T47D (cell line): ENCODE measurements around the gene CD93.

ENCODE experiments used
- DNase-seq, 2 experiments: peaks; one replicate each; pipeline versions ENCODE4 v3.0.0 to v3.0.0-alpha.2; 2011 to 2012; ENCODE audit warnings: low read depth in 1 of 2, low spot score in 1 of 2
- JUND ChIP-seq: IDR thresholded peaks from 2 replicates; pipeline ENCODE4 v1.6.1; 2012; ENCODE audit warnings: low read depth
- in situ Hi-C: cut with HindIII; loops from 2 replicates; pipeline ENCODE4 v1.10.0; 2016; ENCODE audit warnings: low sequenced_read_pairs, low pct_unique_long_range_greater_than_20kb

The CD93 gene

GRCh38 chr20:23103284-23104018 lies 17.3 kb upstream of the CD93 start:
- no peak for DNase-seq
- in situ Hi-C loops: no loop called here
- TF ChIP-seq JUND: no peak

DNA sequence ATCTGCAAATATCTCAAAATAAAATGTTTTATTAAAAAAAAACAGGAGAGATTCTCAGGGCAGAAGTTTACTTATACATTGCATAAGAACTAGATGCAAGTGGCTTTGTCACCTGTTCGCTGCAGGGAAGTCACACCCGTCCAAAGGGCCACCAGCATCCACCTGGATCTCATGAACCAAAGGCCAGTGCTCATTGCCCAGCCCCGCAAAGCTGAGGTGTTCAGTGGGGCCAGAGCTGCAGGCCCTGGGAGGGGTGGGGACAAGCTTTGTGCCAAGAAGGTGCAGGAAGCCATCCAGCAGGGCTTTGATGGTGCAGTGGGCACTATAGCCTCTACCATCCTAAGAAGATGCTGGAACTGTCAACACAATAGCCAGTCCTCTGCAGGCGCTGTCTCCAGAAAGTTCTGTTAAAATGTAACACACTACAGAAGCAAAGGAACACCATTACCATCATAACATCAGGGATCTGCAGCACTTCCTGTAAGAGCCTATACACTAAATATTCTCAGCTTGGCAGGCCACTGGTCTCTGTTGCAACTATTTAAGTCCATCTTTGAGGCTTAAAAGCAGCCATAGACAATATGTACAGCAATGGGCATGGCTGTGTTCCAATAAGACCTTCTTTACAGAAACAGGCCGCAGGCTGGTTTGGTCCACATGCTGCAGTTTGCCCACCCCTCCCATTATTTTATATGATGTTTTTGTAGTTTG lies 15.7 kb upstream of the CD93 start:
- DNase-seq: no peak
- in situ Hi-C loops: no loop called here
- TF ChIP-seq JUND: no peak

DNA sequence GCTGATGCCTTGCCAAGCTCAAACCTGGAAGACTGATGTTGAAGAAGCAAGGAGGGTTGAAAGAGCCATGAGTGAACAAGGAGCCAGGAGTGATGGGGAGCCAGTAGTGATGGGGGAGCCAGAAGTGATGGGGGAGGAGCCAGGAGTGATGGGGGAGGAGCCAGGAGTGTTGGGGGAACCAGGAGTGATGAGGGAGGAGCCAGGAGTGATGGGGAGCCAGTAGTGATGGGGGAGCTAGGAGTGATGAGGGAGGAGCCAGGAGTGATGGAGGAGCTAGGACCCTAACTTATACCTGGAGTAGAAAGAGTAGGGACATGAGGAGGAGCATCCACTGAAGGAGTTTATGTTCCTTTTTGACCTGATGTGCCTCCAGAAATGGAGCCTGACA lies 14.6 kb upstream of the CD93 start:
- no peak for TF ChIP-seq JUND
- in situ Hi-C loops: no loop called here
- no peak for DNase-seq

- DNase-seq: peak in 1 of 2 experiments; percentile 77
- no peak for TF ChIP-seq JUND
- in situ Hi-C loops: no loop called here
Measured at GRCh38 chr20:23099791-23100719, 13.9 kb upstream of the CD93 start.

DNA sequence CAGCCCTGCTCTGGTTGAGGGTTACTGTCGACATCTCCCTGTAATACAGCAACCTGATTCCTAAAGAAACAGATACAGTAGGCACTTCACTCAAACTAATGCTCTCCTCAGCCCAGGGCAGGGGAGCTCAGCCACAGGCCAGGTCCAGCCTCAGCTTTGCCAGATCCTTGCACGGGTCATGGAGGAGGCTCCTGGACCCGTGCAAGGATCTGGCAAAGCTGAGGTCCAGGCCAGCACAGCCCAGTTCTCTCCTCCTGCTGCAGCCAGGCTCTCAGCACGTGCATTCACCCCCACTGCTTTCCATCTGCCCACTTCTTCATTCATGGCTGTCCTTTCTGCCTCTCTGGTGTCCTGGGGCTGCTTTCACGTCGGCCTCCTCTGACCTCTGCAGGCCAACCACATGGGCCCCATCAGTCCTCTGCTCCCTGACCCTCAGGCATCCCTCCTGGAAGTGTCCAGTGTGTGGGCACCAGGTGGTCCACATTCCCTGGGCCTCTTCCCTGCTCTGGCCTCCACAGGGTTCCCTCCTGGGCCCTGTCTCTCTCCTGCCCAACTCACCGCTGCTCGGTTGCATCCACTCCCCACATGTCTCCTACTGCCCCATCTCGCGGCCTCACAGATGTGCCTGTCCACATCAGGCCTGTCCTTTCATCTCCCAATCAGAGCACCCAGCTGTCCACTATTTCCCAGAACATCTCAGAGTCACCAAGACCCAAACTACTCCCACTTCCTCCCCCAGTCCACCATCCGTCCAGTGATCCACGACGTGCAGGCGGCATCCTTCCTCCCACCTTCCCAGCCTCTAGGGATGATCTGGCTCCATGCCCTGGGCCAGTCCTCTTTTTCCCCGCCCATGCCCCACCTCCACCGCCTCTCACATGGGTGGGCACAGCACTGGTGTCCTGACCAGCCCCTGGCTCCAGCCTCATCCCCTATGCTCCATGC lies 11.8 kb upstream of the CD93 start:
- no peak for DNase-seq
- in situ Hi-C loops: no loop called here
- no peak for TF ChIP-seq JUND

- DNase-seq: no peak
Measured at GRCh38 chr20:23096986-23097520, 10.9 kb upstream of the CD93 start.

GRCh38 chr20:23096097-23096496 lies 10.0 kb upstream of the CD93 start:
- no peak for DNase-seq
- in situ Hi-C loops: no loop called here
- no peak for TF ChIP-seq JUND

More at GRCh38 chr20:23096986-23097520, 10.9 kb upstream of the CD93 start:
- in situ Hi-C loops: no loop called here
- TF ChIP-seq JUND: no peak

DNA sequence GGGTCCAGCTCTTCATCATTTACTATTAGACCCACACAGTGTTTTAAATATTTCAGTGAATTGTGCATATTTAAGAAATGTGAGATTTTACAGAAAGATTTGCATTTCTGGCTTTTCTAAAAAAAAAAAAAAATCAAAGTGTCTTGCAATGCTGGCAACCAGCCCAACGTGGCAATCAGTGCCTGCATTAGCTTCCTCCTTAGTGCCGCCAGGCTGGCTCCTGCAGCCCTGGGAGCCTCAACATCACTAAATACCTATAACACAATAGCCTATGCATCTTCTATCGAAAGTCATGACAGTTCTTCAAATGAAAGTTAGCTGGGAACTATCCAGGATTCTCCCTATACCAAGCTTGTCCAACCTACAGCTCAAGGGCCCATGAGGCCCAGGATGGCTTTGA lies 9.4 kb upstream of the CD93 start:
- in situ Hi-C loops: no loop called here
- no peak for TF ChIP-seq JUND
- DNase-seq: no peak

GRCh38 chr20:23094927-23095326 lies 8.8 kb upstream of the CD93 start:
- in situ Hi-C loops: no loop called here
- no peak for TF ChIP-seq JUND

GRCh38 chr20:23094213-23094896 lies 8.2 kb upstream of the CD93 start:
- DNase-seq: no peak
- in situ Hi-C loops: no loop called here
- no peak for TF ChIP-seq JUND

More at GRCh38 chr20:23094927-23095326, 8.8 kb upstream of the CD93 start:
- DNase-seq: no peak

DNA sequence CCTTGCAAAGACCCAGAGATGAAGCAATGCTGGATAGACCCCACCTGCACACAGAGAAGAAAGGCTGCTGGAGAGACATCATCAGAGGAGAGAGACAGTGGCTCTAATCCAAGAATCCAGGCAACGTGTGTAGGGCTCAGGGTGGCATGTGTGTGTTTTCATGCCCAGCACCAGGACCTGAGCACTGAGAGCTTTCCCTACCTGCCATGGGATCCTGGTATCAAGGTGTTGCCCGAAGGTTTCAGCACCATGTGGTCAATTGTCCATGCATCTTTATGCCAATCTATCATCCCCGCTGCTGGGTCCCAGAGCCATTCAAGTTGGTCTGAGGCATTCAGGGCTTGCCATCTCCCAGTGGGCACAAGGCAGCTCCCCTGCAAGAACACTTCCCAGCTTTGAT lies 7.5 kb upstream of the CD93 start:
- no peak for TF ChIP-seq JUND
- no peak for DNase-seq
- in situ Hi-C loops: no loop called here
